RCC 7860 (cell line): Measurements from ENCODE around the gene NOTCH4.

Experiments
- DNase-seq: peaks from one replicate; pipeline ENCODE4 v3.0.0-alpha.2; 2015; ENCODE audit warnings: low spot score
- FAIRE-seq: peaks from 2 replicates; lab custom pipeline; 2012; peaks lifted over from hg19 to GRCh38; lab: Jason Lieb, UNC

Gene NOTCH4

DNA sequence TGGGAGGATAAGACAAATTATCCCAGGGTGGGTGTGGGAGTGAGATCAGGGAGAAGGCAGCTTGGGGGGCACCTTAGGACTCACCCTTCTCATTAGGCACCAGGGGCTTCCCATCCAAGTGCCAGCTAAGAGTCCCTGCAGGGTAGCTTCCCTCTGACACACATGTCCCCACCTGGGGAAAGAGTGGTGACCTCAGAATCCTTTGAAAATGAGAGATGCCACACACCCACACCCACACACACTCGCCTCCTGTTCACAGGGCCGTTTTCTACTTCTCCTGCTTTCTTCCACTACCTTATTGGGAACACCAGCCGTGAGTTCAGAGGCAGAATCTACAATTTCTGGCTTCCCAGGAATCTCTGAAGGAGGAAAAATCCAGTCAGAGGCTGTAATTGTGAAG lies 40.8 kb downstream of the NOTCH4 start:
- DNase-seq = no peak
- FAIRE-seq = no peak

DNA sequence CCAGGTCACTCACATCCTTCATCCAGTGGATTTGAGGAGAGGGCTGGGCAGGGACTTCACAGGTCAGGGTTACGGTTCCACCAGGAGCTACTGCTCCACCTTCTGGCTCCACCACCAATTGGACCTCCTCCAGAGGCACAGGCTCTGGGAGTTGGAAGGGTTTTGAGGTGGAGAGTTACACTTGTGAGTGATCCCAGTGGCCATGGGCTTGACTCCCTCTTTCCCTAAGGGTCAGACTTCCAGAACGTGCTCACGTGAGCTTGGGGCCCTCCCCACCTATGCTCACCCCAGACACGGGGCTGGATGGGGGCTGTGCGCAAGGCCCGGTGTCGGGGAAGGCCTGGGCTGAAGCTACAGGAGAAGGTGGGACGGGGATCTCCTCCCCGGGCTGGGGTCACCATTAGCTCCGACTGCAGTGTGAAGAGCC lies 41.3 kb downstream of the NOTCH4 start:
- DNase-seq (no peak), FAIRE-seq (no peak)

- DNase-seq (no peak), FAIRE-seq (no peak)
Observed at GRCh38 chr6:32181915-32182529, 41.8 kb downstream of the NOTCH4 start.

GRCh38 chr6:32181148-32181702 lies 42.6 kb downstream of the NOTCH4 start:
- FAIRE-seq (no peak), DNase-seq (no peak)

DNA sequence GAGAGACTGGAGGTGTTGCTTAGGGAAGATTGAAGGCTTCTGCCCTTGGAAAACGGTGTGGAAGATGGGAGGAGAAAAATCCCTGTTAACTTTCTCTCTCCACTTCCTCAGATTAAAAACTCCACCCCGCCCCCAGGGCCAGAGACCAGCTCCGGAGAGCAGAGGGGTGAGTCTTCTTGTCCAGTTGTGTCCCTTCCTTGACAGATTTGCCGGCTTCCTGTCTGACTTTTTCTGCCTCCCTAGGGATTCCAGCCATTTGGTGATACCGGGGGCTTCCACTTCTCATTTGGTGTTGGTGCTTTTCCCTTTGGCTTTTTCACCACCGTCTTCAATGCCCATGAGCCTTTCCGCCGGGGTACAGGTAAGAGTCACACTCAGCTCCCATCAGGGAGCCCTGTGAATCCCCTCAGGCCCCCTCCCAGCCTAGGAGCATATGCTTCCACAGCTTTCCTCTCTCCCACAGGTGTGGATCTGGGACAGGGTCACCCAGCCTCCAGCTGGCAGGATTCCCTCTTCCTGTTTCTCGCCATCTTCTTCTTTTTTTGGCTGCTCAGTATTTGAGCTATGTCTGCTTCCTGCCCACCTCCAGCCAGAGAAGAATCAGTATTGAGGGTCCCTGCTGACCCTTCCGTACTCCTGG lies 44.0 kb downstream of the NOTCH4 start:
- no peak for FAIRE-seq
- DNase-seq = no peak

- DNase-seq = no peak
- FAIRE-seq = no peak
Observed at GRCh38 chr6:32178547-32179440, 45.1 kb downstream of the NOTCH4 start.

DNA sequence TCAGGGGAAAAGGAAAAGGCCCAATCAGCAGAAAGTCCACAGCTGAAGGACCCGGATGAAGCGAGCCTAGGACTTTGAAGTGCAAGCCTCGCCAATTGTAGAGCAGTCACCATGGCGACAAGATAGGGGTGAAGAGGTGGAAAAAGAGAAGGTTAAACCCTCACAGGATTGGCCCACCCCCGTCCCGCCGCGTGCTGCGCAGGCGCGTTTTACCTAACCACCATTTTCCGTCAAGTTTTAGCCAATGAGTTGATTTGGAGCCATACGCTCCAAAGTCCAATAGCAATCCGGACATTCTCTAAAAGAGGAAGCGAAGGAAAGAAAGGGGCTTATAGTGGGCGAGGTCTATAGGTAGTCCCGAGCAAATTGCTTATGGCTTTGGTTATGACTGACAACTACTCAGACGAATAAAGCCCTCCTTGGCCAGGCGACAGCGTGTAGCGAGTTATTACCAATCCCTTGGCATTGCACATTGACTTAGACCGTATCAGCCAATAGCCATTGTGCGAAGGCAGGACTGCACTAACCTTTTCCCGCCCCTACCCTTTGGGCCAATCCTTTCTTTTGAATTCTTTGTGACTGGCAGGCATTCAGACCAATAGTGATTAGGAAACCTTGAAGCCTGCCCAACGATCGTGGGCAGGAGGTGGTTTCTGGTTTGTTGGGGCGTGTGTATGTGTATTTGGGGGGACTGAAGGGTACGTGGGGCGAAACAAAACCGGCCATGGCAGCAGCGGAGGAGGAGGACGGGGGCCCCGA lies 45.9 kb downstream of the NOTCH4 start, which contains the start of gene RNF5:
RNF5 (plus strand) TSS at position 618 of the 759 bp plus-strand sequence; CDS start at position 725, 107 bp downstream.
- FAIRE-seq (peak; percentile 90), DNase-seq (peak; percentile 99)

DNA sequence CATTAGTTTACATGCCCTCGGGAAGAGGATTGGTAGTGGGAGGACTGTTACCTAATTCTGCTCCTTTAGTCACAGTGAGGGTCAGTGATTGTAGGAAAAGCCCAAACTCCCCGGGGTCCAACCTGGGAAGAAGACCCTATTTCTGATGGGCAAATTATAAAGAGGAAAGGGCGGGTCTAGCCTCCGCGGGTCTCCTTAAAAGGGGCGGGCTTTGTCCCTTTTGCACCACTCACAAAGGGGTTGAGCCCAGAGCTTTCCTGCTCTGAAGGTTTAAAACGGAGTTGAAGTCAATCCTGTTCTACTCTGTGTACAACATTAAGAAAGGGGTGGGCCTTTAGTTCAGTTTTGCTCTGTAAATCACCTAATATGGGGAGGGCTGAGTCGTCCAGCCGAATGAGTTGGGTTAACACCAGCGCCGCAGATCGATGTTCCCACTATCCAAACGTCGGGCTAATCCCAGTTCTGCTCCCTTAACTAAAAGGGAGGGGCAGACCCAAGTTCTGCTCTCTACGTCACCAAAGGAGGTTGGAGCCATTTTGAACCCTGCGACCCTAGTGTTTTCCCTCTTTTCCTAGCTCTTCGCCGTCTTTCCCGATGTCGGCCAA lies 46.6 kb downstream of the NOTCH4 start:
- peak; percentile 10 for DNase-seq
- FAIRE-seq = no peak

GRCh38 chr6:32176476-32177182 lies 47.2 kb downstream of the NOTCH4 start:
- FAIRE-seq (no peak), DNase-seq (no peak)

- FAIRE-seq = no peak
- peak; percentile 86 for DNase-seq
Observed at GRCh38 chr6:32175711-32176475, 48.0 kb downstream of the NOTCH4 start, which contains the start of gene AGPAT1. Gene AGPAT1, minus strand, starts transcription at chr6:32176084. Its CDS starts 4,588 bp downstream, at chr6:32171496.

DNA sequence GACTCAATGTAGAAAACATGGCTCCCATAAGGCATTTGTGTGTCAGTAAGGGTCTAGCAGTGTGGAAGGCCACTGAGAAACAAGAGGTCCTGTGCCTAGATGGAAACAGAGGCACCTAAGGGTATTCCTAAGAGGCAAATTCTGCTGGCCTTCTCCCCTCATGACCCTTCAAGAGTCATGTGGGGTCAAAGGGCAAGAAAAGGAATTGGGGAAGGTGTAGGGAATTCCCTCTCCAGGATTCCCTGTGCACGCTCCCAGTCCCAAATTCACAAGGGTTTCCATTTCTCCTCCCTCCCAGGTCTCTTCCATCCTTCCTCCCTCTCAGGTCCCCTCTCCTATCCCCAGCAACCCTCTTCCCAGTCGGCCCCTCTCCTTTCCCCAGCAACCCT lies 48.6 kb downstream of the NOTCH4 start:
- FAIRE-seq (no peak), DNase-seq (no peak)

- FAIRE-seq (no peak), DNase-seq (no peak)
Observed at GRCh38 chr6:32174416-32174815, 49.5 kb downstream of the NOTCH4 start.

DNA sequence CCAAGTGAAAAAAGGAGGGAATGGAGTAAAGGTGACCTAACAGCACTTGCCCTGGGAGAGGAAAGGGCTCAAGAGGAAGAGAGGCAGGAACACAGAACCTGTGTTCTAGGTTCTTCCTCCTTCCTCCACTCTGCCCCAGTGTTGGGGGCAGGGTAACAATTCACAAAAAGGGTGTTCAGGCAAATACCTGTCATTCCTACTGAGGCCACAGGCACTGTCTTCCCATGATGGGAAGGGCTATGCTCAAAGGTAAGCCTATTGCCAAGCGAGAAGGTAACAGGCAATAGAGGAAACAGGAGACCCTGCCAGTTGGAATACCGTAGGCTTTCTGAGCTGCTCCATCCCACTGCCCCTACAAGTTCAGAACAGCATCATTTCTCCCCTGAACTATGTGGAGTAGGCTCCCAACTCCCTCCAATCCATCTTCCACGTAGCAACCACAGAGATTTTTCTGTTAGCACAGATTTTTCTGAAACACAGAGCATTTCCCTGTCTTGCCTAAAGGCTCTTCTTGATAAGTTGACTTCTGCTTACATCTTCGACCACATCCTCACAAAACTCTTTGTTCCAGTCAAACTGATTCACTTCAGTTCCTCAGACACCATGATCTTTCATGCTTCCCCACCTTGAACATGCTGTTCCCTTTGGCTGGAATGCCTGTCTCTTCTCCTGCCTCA lies 50.7 kb downstream of the NOTCH4 start:
- DNase-seq (no peak), FAIRE-seq (no peak)

GRCh38 chr6:32171234-32171633 lies 52.6 kb downstream of the NOTCH4 start:
- FAIRE-seq (no peak), DNase-seq (no peak)

- DNase-seq (peak; percentile 4), FAIRE-seq (no peak)
Observed at GRCh38 chr6:32170294-32170693, 53.6 kb downstream of the NOTCH4 start.

- FAIRE-seq (no peak), DNase-seq (no peak)
Observed at GRCh38 chr6:32168807-32169591, 54.9 kb downstream of the NOTCH4 start.

- DNase-seq = no peak
- no peak for FAIRE-seq
Observed at GRCh38 chr6:32168350-32168749, 55.5 kb downstream of the NOTCH4 start.
